HG02970 (cell line): ENCODE results near the gene MIER2.
"Not testable (repeated sequence)": the region's sequence is repeated elsewhere in the genome, so short reads cannot be mapped to it uniquely, and the experiment has no call there.

Source experiments
- ATAC-seq: cut with Tn5 transposase; IDR thresholded peaks from one replicate; pipeline ENCODE4 v1.9.1; 2021; ENCODE audit warnings: mild to moderate bottlenecking, moderate library complexity, moderate number of reproducible peaks; ENCODE audit not compliant: unreplicated experiment, low FRiP score

The MIER2 gene

GRCh38 chr19:262125-262524 lies 82.5 kb downstream of the MIER2 start:
- ATAC-seq = no peak

- ATAC-seq = not testable (repeated sequence)
Measured at GRCh38 chr19:256804-257203, 87.8 kb downstream of the MIER2 start.
